Hepatocyte (in vitro differentiated cells): ENCODE measurements around the gene CNP. TPM values are rescaled to one million over a fixed set of nuclear protein-coding genes. Genes with fewer than 3 reads are reported as not detected.

Experiments
- DNase-seq: peaks from one replicate; pipeline ENCODE4 v3.0.0-alpha.2; 2016; ENCODE audit warnings: low spot score
- H2AFZ ChIP-seq: fragments of 200-600 bp; sonication (generic); 2 replicates; pipeline ENCODE4 v1.6.0; 2016; ENCODE audit warnings: antibody characterized with exemption, mild to moderate bottlenecking
- H3K27ac ChIP-seq: fragments of 200-600 bp; sonication (generic); 2 replicates; pipeline ENCODE4 v1.5.1; 2016; ENCODE audit warnings: mild to moderate bottlenecking
- H3K27me3 ChIP-seq: fragments of 200-600 bp; sonication (generic); 2 replicates; pipeline ENCODE4 v1.6.1; 2016
- H3K36me3 ChIP-seq: fragments of 200-600 bp; sonication (generic); replicated peaks from 2 replicates; pipeline ENCODE4 v1.5.1; 2016; ENCODE audit warnings: low read depth; ENCODE audit not compliant: insufficient read depth
- H3K4me1 ChIP-seq: fragments of 200-600 bp; sonication (generic); 2 replicates; pipeline ENCODE4 v1.5.1; 2016; ENCODE audit warnings: mild to moderate bottlenecking, moderate library complexity; ENCODE audit not compliant: insufficient read depth
- H3K4me2 ChIP-seq: fragments of 200-600 bp; sonication (generic); 2 replicates; pipeline ENCODE4 v1.6.0; 2016
- H3K4me3 ChIP-seq: fragments of 200-600 bp; sonication (generic); 2 replicates; pipeline ENCODE4 v1.5.1; 2016; ENCODE audit warnings: mild to moderate bottlenecking
- H3K79me2 ChIP-seq: fragments of 200-600 bp; sonication (generic); 2 replicates; pipeline ENCODE4 v1.6.0; 2017; ENCODE audit warnings: mild to moderate bottlenecking
- H3K9me2 ChIP-seq: fragments of 200-600 bp; sonication (generic); replicated peaks from 2 replicates; pipeline ENCODE4 v1.6.0; 2017; ENCODE audit warnings: mild to moderate bottlenecking; ENCODE audit not compliant: insufficient read depth
- H3K9me3 ChIP-seq: fragments of 200-600 bp; sonication (generic); 2 replicates; pipeline ENCODE4 v1.5.1; 2016; ENCODE audit warnings: low read depth, mild to moderate bottlenecking
- H4K20me1 ChIP-seq: fragments of 200-600 bp; sonication (generic); 2 replicates; pipeline ENCODE4 v1.6.0; 2016; ENCODE audit warnings: mild to moderate bottlenecking; ENCODE audit not compliant: insufficient read depth, poor library complexity, severe bottlenecking
- CTCF ChIP-seq: fragments of 200-600 bp; sonication (generic); IDR thresholded peaks from 2 replicates; pipeline ENCODE4 v1.5.1; 2016; ENCODE audit warnings: antibody characterized with exemption, mild to moderate bottlenecking; ENCODE audit not compliant: poor library complexity
- EZH2 ChIP-seq: fragments of 200-600 bp; sonication (generic); IDR thresholded peaks from 2 replicates; pipeline ENCODE4 v1.6.1; 2016; ENCODE audit warnings: antibody characterized with exemption, mild to moderate bottlenecking, borderline replicate concordance
- EZH2phosphoT487 ChIP-seq: fragments of 200-600 bp; sonication (generic); IDR thresholded peaks from one replicate; pipeline ENCODE4 v1.6.1; 2018; ENCODE audit warnings: antibody characterized with exemption, mild to moderate bottlenecking, low read depth, moderate library complexity; ENCODE audit not compliant: unreplicated experiment, severe bottlenecking
- WGBS: methylation state at CpG from one replicate; pipeline ENCODE4 v1.1.6; 2016; ENCODE audit warnings: low lambda C conversion rate; ENCODE audit errors: missing lambda C conversion rate; 5-methylcytosine and 5-hydroxymethylcytosine counted together
- polyA plus RNA-seq: library from polyadenylated mRNA; unstranded; fragments of >200 nt; fragmentation: Nextera tagmentation; extraction: Ambion mirVana; gene quantifications from 2 replicates; pipeline ENCODE4 v1.2.1, GENCODE V29; 2016
- total RNA-seq: library from RNA; depleted of rRNA; stranded (reverse); fragments of >200 nt; gene quantifications from 2 replicates; pipeline ENCODE4 v1.2.3, GENCODE V29; 2014

CNP gene
- total and polyA plus RNA-seq, 2 experiments from 2014 or later = 61.4 to 97.0 TPM

GRCh38 chr17:41982026-41982760, 15.6 kb downstream of the CNP start:
- Histone ChIP-seq H3K9me2 (no peaks in the 10 kb centered on the region), H3K27me3 (no peaks in the 10 kb centered on the region), H3K4me1 (peaks cover 5% of the 10 kb centered on the region), H3K4me3 (no peak overlapping the region), H3K36me3 (no peaks in the 10 kb centered on the region), H3K79me2 (no peaks in the 10 kb centered on the region), H4K20me1 (no peaks in the 10 kb centered on the region), H3K9me3 (no peaks in the 10 kb centered on the region), H2AFZ (no peak overlapping the region), H3K27ac (peak overlapping the region; percentile 2), H3K4me2 (no peak overlapping the region)
- 65% methylated on average over 14 of the region's 14 CpGs for WGBS
- DNase-seq = peak; percentile 48
- TF ChIP-seq EZH2phosphoT487 (no peak), EZH2 (no peak), CTCF (no peak)

GRCh38 chr17:41984454-41984853, 17.9 kb downstream of the CNP start:
- Histone ChIP-seq H3K9me3 (no peaks in the 10 kb centered on the region), H2AFZ (no peak overlapping the region), H3K79me2 (no peaks in the 10 kb centered on the region), H3K4me2 (no peak overlapping the region), H3K27me3 (no peaks in the 10 kb centered on the region), H4K20me1 (no peaks in the 10 kb centered on the region), H3K36me3 (peaks cover 4% of the 10 kb centered on the region), H3K4me1 (peaks cover 11% of the 10 kb centered on the region), H3K4me3 (no peak overlapping the region), H3K27ac (no peak overlapping the region), H3K9me2 (no peaks in the 10 kb centered on the region)
- no peak for TF ChIP-seq CTCF
- TF ChIP-seq EZH2phosphoT487 = no peak
- TF ChIP-seq EZH2 = no peak
- over 99% methylated on average over 8 of the region's 8 CpGs for whole genome bisulfite sequencing
- no peak for DNase-seq

- Histone ChIP-seq H3K79me2 (peaks cover 2% of the 10 kb centered on the region), H3K4me2 (no peak overlapping the region), H3K27me3 (no peaks in the 10 kb centered on the region), H2AFZ (no peak overlapping the region), H4K20me1 (no peaks in the 10 kb centered on the region), H3K36me3 (peaks cover 4% of the 10 kb centered on the region), H3K9me2 (no peaks in the 10 kb centered on the region), H3K4me1 (peaks cover 22% of the 10 kb centered on the region), H3K4me3 (no peak overlapping the region), H3K9me3 (no peaks in the 10 kb centered on the region), H3K27ac (no peak overlapping the region)
- 94% methylated on average over 8 of the region's 8 CpGs for WGBS
- TF ChIP-seq CTCF (no peak), EZH2 (no peak), EZH2phosphoT487 (no peak)
- no peak for DNase-seq
Measured at GRCh38 chr17:41985919-41986318, 19.3 kb downstream of the CNP start.
